GM18870 (cell line): ENCODE measurements around the gene UMODL1.

Source experiments
- ATAC-seq: cut with Tn5 transposase; IDR thresholded peaks from one replicate; pipeline ENCODE4 v1.9.1; 2021; ENCODE audit warnings: moderate library complexity; ENCODE audit not compliant: unreplicated experiment

UMODL1 gene

GRCh38 chr21:42038393-42038792 lies 32.7 kb upstream of the UMODL1 start:
- ATAC-seq = no peak

GRCh38 chr21:42038826-42039425 lies 32.2 kb upstream of the UMODL1 start:
- no peak for ATAC-seq

GRCh38 chr21:42039470-42039901 lies 31.6 kb upstream of the UMODL1 start:
- no peak for ATAC-seq

- ATAC-seq = no peak
These were observed 31.2 kb upstream of the UMODL1 start for GRCh38 chr21:42039911-42040351.

GRCh38 chr21:42040411-42041180 lies 30.5 kb upstream of the UMODL1 start:
- ATAC-seq = no peak

GRCh38 chr21:42041246-42041645 lies 29.9 kb upstream of the UMODL1 start:
- ATAC-seq = no peak

GRCh38 chr21:42041711-42042110 lies 29.4 kb upstream of the UMODL1 start:
- no peak for ATAC-seq

GRCh38 chr21:42042651-42043050 lies 28.5 kb upstream of the UMODL1 start:
- ATAC-seq = no peak

- ATAC-seq = no peak
These were observed 27.8 kb upstream of the UMODL1 start for GRCh38 chr21:42043201-42043895.

GRCh38 chr21:42043961-42044360 lies 27.2 kb upstream of the UMODL1 start:
- ATAC-seq = no peak

GRCh38 chr21:42044871-42045495 lies 26.1 kb upstream of the UMODL1 start:
- ATAC-seq = no peak

GRCh38 chr21:42047821-42048613 lies 23.1 kb upstream of the UMODL1 start:
- no peak for ATAC-seq

- no peak for ATAC-seq
These were observed 22.1 kb upstream of the UMODL1 start for GRCh38 chr21:42048870-42049577.

- no peak for ATAC-seq
These were observed 21.3 kb upstream of the UMODL1 start for GRCh38 chr21:42049578-42050430.

GRCh38 chr21:42051788-42052187 lies 19.3 kb upstream of the UMODL1 start:
- ATAC-seq = no peak

- ATAC-seq = no peak
These were observed 15.7 kb upstream of the UMODL1 start for GRCh38 chr21:42055425-42055824.

- ATAC-seq = no peak
These were observed 14.6 kb upstream of the UMODL1 start for GRCh38 chr21:42056468-42056867.

GRCh38 chr21:42056996-42057689 lies 14.0 kb upstream of the UMODL1 start:
- ATAC-seq = no peak
